GDM1 (cell line): ENCODE results near the gene PPRC1.
"Not testable (repeated sequence)": the region's sequence is repeated elsewhere in the genome, so short reads cannot be mapped to it uniquely, and the experiment has no call there.

Experiments used
- DNase-seq: peaks from one replicate; lab custom pipeline; 2025; lab: John Stamatoyannopoulos, UW

The PPRC1 gene

GRCh38 chr10:102188941-102189898 lies 56.4 kb downstream of the PPRC1 start:
- DNase-seq, result not testable (repeated sequence)

GRCh38 chr10:102191956-102192355 lies 59.1 kb downstream of the PPRC1 start:
- no peak for DNase-seq

- DNase-seq, result no peak
These were observed 62.5 kb downstream of the PPRC1 start for GRCh38 chr10:102195296-102195870.

- no peak for DNase-seq
These were observed 64.1 kb downstream of the PPRC1 start for GRCh38 chr10:102196893-102197292.

GRCh38 chr10:102198027-102198426 lies 65.2 kb downstream of the PPRC1 start:
- DNase-seq, result no peak
